ENCODE results near the gene COL8A1.

Gene COL8A1

GRCh38 chr3:99639579-99639978 lies 1.2 kb downstream of the COL8A1 start:
- DNase-seq (ENCODE audit: low spot score), result no peak
- FAIRE-seq, result no peak

- FAIRE-seq, result no peak
- DNase-seq (ENCODE audit: low spot score), result no peak
Measured at GRCh38 chr3:99640214-99640851, 1.9 kb downstream of the COL8A1 start.

- FAIRE-seq (no peak), DNase-seq (ENCODE audit: low spot score) (no peak)
Measured at GRCh38 chr3:99641480-99641879, 3.1 kb downstream of the COL8A1 start.

GRCh38 chr3:99641982-99642381 lies 3.6 kb downstream of the COL8A1 start:
- DNase-seq (ENCODE audit: low spot score) (no peak), FAIRE-seq (no peak)

GRCh38 chr3:99644017-99644416 lies 5.6 kb downstream of the COL8A1 start:
- DNase-seq (ENCODE audit: low spot score) (no peak), FAIRE-seq (no peak)

- DNase-seq (ENCODE audit: low spot score) (no peak), FAIRE-seq (no peak)
Measured at GRCh38 chr3:99644746-99645145, 6.4 kb downstream of the COL8A1 start.

GRCh38 chr3:99645277-99646106 lies 7.1 kb downstream of the COL8A1 start:
- FAIRE-seq, result no peak
- DNase-seq (ENCODE audit: low spot score), result no peak

- DNase-seq (ENCODE audit: low spot score), result no peak
- FAIRE-seq, result no peak
Measured at GRCh38 chr3:99646107-99646435, 7.7 kb downstream of the COL8A1 start.

- FAIRE-seq (no peak), DNase-seq (ENCODE audit: low spot score) (no peak)
Measured at GRCh38 chr3:99647081-99647480, 8.7 kb downstream of the COL8A1 start.

- DNase-seq (ENCODE audit: low spot score) (no peak), FAIRE-seq (no peak)
Measured at GRCh38 chr3:99648101-99648500, 9.7 kb downstream of the COL8A1 start.

- DNase-seq (ENCODE audit: low spot score) (no peak), FAIRE-seq (no peak)
Measured at GRCh38 chr3:99648516-99648915, 10.1 kb downstream of the COL8A1 start.

GRCh38 chr3:99651531-99651930 lies 13.1 kb downstream of the COL8A1 start:
- DNase-seq (ENCODE audit: low spot score) (peak; percentile 71), FAIRE-seq (peak; percentile 52)

GRCh38 chr3:99656624-99657023 lies 18.2 kb downstream of the COL8A1 start:
- DNase-seq (ENCODE audit: low spot score), result no peak

GRCh38 chr3:99658274-99658673 lies 19.9 kb downstream of the COL8A1 start:
- no peak for FAIRE-seq
- no peak for DNase-seq (ENCODE audit: low spot score)

More at GRCh38 chr3:99656624-99657023, 18.2 kb downstream of the COL8A1 start:
- no peak for FAIRE-seq

- FAIRE-seq (peak; percentile 79), DNase-seq (ENCODE audit: low spot score) (peak; percentile 59)
Measured at GRCh38 chr3:99659032-99659431, 20.6 kb downstream of the COL8A1 start.

- FAIRE-seq, result no peak
- DNase-seq (ENCODE audit: low spot score), result no peak
Measured at GRCh38 chr3:99659951-99660350, 21.6 kb downstream of the COL8A1 start.

GRCh38 chr3:99662838-99663570 lies 24.6 kb downstream of the COL8A1 start:
- FAIRE-seq, result no peak
- no peak for DNase-seq (ENCODE audit: low spot score)

GRCh38 chr3:99663977-99664376 lies 25.6 kb downstream of the COL8A1 start:
- no peak for FAIRE-seq
- no peak for DNase-seq (ENCODE audit: low spot score)

- FAIRE-seq (no peak), DNase-seq (ENCODE audit: low spot score) (no peak)
Measured at GRCh38 chr3:99665017-99665416, 26.6 kb downstream of the COL8A1 start.

GRCh38 chr3:99666201-99666600 lies 27.8 kb downstream of the COL8A1 start:
- DNase-seq (ENCODE audit: low spot score) (no peak), FAIRE-seq (no peak)

- no peak for FAIRE-seq
Measured at GRCh38 chr3:99668044-99668443, 29.6 kb downstream of the COL8A1 start.

GRCh38 chr3:99669879-99670555 lies 31.6 kb downstream of the COL8A1 start:
- DNase-seq (ENCODE audit: low spot score), result no peak
- no peak for FAIRE-seq

More at GRCh38 chr3:99668044-99668443, 29.6 kb downstream of the COL8A1 start:
- DNase-seq (ENCODE audit: low spot score), result no peak
